ENCODE data around the gene XCR1.
A peak's percentile ranks its signal among the peaks of the same experiment; 100 is the strongest.

The XCR1 gene

DNA sequence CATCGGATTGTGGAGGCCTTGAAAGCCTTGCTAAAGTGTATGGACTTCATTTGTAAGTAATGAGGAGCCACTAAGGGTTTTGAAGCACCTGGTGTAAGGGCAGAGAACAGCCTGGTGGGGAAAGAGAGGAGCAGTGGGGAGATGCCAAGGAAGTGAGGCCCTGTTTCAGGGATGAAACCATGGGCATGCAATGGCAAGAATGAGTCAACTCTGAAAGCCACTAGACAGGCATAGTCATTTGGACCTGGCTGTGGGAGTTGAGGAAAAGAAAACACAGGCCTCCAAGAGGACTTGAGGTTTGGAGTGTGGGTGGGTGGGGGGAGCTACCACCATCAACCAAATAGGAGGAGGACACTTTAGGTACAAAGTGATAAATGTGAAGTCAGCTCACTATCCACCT lies 7.6 kb downstream of the XCR1 start:
- TF ChIP-seq, protein P1, sequence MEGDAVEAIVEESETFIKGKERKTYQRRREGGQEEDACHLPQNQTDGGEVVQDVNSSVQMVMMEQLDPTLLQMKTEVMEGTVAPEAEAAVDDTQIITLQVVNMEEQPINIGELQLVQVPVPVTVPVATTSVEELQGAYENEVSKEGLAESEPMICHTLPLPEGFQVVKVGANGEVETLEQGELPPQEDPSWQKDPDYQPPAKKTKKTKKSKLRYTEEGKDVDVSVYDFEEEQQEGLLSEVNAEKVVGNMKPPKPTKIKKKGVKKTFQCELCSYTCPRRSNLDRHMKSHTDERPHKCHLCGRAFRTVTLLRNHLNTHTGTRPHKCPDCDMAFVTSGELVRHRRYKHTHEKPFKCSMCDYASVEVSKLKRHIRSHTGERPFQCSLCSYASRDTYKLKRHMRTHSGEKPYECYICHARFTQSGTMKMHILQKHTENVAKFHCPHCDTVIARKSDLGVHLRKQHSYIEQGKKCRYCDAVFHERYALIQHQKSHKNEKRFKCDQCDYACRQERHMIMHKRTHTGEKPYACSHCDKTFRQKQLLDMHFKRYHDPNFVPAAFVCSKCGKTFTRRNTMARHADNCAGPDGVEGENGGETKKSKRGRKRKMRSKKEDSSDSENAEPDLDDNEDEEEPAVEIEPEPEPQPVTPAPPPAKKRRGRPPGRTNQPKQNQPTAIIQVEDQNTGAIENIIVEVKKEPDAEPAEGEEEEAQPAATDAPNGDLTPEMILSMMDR (IDR thresholded peaks at IDR 0.05; ENCODE audit: insufficient read depth, low read depth, low read length, missing control alignments) = no peak
- H3K4me3 ChIP-seq (ENCODE audit: low read depth, low read length) = no peak overlapping the region
- DNase-seq (ENCODE audit: low read depth) = no peak

- no peak overlapping the region for H3K4me3 ChIP-seq (ENCODE audit: low read depth, low read length)
- DNase-seq (ENCODE audit: low read depth) = no peak
- TF ChIP-seq, protein P1 (IDR thresholded peaks at IDR 0.05; ENCODE audit: insufficient read depth, low read depth, low read length, missing control alignments) = no peak
These were observed 9.6 kb downstream of the XCR1 start for GRCh38 chr3:46017720-46018119.

- TF ChIP-seq, protein P1 (IDR thresholded peaks at IDR 0.05; ENCODE audit: insufficient read depth, low read depth, low read length, missing control alignments) = no peak
- no peak for DNase-seq (ENCODE audit: low read depth)
- H3K4me3 ChIP-seq (ENCODE audit: low read depth, low read length) = no peak overlapping the region
These were observed 13.8 kb downstream of the XCR1 start for GRCh38 chr3:46013316-46014094.

- DNase-seq (ENCODE audit: low read depth) = no peak
- TF ChIP-seq, protein P1 (IDR thresholded peaks at IDR 0.05; ENCODE audit: insufficient read depth, low read depth, low read length, missing control alignments) = no peak
- no peak overlapping the region for H3K4me3 ChIP-seq (ENCODE audit: low read depth, low read length)
These were observed 15.0 kb downstream of the XCR1 start for GRCh38 chr3:46012246-46012645.

GRCh38 chr3:46010519-46011113 lies 16.7 kb downstream of the XCR1 start:
- DNase-seq (ENCODE audit: low read depth) = peak; percentile 29
- no peak overlapping the region for H3K4me3 ChIP-seq (ENCODE audit: low read depth, low read length)
- TF ChIP-seq, protein P1 (IDR thresholded peaks at IDR 0.05; ENCODE audit: insufficient read depth, low read depth, low read length, missing control alignments) = no peak

GRCh38 chr3:46008058-46008457 lies 19.2 kb downstream of the XCR1 start:
- DNase-seq (ENCODE audit: low read depth) = no peak
- TF ChIP-seq, protein P1 (IDR thresholded peaks at IDR 0.05; ENCODE audit: insufficient read depth, low read depth, low read length, missing control alignments) = no peak
- no peak overlapping the region for H3K4me3 ChIP-seq (ENCODE audit: low read depth, low read length)
